NOMO-1 treated with dmso at 0.1 percent for 144 hours (cell line): ENCODE measurements around the gene IMPDH1.
"Not testable (repeated sequence)": the region's sequence is repeated elsewhere in the genome, so short reads cannot be mapped to it uniquely, and the experiment has no call there.

Experiments used
- DNase-seq: peaks from one replicate; lab custom pipeline; 2025; ENCODE audit not compliant: unreplicated experiment; lab: John Stamatoyannopoulos, UW

Gene IMPDH1

DNA sequence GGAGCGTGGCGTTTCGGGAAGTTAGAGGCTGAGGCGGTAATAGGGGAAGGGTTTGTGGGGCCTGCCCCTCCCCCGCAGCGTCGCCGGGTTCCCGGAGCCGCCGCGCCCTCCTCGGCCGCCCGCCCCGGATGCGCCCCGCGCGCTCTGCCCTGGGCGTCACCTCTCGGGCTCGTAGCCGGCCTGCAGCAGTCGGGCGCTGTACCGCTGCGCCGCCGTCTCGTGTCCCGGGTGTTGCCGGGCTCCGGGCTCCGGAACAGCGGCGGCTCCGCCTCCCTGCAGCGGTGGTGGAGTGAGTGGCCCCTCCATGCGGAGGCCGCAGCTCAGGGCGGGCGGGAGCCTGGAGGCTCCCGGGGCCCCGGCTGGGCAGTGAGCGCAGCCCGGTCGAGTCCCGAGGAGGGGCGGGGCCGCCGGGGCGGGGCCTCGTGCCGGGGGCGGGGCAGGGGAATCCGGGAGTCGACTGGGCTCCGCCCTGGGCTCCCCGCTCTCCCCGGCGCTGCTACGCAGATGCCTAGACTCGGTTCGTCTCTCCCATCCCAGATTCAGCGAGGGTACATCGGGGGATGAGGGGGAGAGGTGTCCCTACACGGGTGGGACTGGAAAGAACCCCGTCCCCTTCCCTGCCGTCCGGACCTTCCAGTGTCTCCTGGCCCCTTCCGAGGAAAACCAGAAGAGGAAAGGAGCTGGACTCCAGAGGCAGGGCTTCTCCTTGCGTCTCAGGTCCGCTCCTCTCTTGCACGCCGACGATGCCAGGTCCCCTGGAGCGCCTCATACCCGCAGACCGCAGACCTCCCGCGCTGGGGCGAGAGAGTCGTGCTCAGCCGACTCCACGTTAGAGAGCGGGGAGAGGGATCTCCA lies at the start of gene IMPDH1:
Gene IMPDH1, minus strand, starts transcription at position 387 of the 855 bp plus-strand sequence. Its CDS starts 81 bp downstream, at position 306.
- DNase-seq = peak; percentile 57

DNA sequence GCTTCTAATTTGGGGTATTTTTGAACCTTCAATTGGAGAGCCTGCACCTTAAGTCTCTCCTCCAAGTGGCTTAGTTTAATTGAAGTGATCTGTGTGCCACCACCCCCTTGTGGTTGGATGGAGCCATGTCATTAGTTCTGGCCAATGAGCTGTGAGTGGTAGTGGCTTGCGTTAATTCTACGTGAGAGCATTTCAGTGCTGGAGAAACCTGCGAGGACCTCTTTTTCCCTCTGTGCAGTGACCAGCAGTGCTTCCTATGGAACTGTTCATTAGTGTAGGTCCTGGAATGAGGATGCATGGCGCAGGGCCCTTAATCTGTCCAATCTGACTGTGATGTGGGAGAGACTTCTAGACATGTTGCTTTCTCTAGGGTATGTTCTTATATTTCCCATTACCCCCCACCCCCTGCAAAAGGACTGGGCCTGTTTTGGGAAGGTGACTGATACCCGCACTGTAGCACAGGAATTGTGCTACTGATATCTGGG lies 49.7 kb upstream of the IMPDH1 start:
- peak; percentile 11 for DNase-seq

DNA sequence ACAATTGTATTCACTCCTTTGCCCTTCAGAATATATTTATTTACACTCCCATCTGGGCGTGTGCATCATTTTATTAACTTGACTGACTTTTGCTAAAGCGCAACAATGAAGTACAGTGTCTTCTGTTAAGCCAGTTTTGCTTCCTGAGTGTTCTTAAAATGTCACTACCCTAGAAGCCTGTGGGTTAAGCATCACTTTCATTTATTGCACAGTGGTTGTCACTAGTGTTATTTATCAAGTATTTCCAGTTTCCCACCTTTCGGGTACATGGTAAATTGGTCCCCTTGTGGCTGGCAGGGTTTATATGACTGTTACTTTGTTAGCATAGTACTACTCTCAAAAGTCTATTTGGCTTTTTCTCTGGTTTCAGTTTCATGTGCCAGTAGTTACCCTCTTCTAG lies 49.2 kb upstream of the IMPDH1 start:
- no peak for DNase-seq

DNA sequence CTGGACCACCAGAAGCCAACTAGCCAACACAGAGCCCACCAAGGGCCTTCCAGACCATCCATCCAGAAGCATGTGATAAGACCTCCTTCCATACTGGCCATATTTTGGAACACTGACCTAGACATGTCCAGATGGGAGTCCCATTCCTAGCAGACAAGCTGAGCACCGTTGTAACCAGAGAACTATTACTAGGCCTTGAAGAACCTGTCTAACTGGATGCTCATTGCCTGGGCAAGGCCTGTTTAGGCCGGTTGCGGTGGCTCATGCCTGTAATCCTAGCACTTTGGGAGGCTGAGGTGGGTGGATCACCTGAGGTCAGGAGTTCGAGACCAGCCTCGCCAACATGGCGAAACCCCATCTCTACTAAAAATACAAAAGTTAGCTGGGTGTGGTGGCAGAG lies 47.6 kb upstream of the IMPDH1 start:
- DNase-seq = not testable (repeated sequence)

DNA sequence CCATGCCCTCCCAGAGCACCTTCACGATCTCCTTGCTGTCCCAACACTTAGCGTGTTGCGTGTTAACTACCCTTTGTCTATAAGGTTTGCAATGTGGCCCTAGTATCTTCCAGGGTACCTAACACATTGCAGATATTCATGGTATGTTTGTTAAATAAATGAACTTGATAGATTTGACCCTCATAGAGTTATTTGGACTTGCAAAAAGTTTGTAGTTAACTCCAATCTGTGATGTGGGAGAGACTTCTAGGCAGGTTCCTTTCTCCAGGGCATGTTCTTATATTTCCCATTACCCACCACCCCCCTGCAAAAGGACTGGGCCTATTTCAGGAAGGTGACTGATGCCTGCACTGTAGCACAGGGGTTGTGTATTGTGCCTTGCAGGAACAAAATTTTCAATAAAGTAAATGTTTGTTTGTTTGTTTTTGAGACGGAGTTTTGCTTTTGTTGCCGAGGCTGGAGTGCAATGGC lies 46.5 kb upstream of the IMPDH1 start:
- no peak for DNase-seq

DNA sequence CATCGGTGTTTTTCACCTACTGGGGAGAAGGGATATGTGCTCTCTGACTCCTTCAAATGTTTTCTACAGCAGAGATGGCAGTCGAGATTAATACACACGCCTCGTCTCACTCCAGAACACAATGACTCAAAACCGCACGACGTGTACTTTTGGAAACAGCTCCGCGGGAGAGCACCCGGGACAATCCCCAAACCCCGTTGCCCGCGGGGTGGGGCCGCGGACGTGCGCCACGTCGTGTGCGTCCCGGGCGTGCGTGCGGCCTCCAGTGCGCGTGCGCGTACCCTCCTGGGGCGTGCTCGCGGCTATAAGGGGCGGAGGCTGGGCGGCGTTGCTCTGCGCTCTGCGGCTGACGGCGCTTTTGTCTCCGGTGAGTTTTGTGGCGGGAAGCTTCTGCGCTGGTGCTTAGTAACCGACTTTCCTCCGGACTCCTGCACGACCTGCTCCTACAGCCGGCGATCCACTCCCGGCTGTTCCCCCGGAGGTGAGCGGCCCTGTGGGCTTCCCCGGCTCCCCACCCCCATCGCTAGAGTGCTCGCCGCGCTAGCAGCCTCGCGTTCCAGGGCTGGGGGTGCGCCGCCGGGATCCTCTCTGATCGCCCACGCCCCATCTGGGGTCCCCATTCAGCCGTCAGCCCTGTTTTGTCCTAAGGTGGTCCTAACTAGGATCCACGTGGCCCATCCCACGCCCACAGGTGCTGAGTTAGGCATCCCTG lies 45.9 kb upstream of the IMPDH1 start, which contains the start of gene HILPDA:
Gene HILPDA, plus strand, starts transcription at position 336 of the 712 bp plus-strand sequence. CDS start 1,391 bp downstream, outside the sequence.
- peak; percentile 71 for DNase-seq

DNA sequence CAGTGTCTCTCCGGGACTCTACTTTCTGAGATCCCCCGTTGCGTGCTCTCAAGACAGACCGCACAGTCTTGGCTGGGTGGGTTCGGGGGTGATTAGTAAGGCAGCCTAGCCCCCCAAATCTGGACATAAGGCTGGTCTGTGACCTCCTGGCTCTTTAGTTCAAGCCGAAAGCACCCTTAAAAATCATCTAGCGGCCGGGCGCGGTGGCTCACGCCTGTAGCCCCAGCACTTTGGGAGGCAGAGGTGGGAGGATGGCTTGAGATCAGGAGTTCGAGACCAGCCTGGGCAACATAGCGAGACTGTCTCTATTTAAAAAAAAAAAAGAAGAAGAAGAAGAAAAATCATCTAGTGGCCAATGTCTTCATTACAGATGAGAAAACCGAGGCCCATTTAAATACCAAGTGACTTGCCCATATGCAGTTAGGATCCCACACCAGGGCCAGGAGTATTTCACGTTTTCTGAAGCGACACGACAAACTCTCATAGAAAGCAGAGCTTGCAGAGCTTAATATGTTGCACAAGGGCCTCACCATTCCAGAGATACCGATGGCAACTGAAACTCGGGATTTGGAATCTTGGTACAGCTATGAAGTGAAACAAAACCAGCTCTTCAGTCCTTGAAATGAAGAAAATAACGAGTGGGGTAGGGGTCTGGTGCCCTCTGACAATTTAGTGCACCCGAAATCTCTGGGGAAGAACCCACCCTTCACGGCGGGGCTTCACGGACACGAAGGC lies 45.2 kb upstream of the IMPDH1 start:
- no peak for DNase-seq

DNA sequence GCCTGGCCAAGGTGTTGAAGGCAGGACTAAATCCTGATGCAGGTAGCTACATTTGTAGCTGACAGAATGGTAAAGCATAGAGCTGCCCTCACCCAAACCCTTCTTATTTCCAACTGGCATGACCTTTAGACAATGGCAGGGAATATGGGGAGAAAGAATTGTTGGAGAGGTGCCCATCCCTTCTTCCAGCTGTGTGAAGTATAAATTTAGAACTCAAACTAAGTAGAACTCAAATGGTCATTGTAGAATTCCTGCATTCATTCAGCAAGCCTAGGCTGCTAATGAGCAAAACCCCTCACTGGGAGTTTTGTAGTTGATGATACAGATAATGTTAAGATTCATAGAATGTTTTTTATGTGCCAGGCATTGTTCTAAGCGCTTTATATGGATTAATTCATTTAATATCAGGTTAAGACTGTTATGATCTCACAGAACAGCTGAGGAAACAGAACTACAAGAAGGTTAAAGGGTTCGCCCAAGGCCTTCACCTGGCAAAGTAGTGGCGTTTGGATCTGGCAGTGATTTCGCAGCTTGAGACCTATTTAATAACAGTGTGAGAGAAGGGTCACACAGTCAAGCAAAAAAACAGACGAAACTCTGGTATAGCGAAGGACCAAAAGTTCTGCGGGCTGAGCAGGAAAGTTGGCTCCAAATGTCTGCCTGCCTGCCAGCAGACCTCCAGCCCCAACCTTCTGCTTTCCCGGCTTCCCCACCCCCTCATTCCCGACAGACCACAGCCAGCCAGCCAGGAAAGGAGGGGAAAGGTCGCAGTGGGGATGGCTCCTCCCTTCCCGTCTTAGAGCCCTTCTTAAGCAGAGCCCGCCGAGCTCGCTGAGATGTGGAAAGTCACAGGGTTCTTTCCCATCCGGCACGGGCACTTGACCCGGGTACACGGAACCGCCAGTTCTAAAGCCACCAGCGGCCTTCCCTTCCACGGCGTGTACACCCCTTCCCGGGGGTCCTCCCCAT lies 44.3 kb upstream of the IMPDH1 start:
- DNase-seq = no peak

DNA sequence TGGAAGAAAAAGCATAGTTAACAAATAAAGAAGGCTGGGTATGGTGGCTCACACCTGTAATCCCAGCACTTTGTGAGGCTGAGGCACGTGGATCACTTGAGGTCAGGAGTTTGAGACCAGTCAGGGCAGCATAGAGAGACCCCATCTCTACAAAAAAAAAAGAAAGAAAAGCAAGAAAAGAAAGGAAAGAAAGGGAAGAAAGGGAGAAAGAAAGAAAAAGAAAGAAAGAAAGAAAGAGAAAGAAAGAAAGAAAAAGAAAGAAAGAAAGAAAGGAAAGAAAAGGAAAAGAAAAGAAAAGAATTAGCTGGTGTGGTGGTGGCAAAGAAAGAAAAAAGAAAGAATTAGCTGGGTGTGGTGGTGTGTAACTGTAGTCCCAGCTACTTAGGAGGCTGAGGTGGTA lies 42.8 kb upstream of the IMPDH1 start:
- no peak for DNase-seq

DNA sequence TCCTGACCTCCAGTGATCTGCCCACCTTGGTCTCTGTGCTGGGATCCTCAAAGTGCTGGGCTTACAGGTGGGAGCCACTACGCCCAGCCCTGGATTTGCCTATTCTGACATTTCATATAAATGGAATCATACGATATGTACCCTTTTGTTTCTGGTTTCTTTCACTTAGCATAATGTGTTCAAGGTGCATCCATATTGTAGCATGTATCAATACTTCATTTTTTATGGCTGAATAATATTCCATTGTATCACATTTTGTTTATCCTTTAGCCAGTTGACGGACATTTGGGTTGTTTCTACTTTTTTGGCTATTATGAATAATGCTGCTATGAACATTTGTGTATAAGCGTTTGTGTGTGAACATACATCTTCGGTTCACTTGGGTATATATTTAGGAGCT lies 41.1 kb upstream of the IMPDH1 start:
- DNase-seq = no peak

DNA sequence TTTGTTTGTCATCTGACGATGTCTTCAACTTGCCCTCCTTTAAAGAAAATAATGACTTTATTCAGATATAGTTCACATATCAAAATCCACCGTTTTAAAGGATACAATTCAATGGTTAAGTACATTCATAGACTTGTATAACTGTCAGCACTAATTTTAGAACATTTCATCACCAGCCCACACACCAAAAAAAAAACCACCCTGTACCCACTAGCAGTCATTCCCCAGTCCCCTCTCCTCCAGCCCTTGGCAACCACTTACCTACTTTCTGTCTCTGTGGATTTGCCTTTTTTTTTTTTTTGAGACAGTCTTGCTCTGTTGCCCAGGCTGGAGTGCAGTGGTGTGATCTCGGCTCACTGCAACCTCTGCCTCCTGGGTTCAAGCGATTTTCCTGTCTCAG lies 40.6 kb upstream of the IMPDH1 start:
- DNase-seq = peak; percentile 33

DNA sequence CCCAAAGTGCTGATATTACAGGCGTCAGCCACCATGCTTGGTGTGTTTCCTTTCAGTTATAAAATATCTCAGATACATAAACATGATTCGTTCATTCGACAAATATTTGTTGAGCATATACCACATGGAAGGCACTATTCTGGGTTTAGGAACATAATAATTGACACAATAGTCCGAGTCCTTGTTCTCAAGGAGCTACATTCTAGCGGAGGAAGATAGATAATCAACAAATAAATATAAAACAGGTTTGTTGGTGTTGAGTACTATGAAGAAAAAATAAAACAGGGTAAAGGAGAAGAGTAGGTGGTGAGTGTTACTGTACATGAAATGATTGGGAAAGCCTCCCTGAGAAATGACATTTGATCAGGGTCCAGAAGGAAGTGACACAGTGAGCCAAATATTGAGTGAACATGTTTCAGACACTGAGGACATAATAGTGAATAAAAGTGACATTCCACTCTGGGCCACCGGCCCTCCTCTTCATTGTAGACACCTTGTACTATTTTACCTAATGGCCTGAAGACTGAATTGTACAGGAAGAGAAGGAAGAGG lies 39.0 kb upstream of the IMPDH1 start:
- DNase-seq = no peak

DNA sequence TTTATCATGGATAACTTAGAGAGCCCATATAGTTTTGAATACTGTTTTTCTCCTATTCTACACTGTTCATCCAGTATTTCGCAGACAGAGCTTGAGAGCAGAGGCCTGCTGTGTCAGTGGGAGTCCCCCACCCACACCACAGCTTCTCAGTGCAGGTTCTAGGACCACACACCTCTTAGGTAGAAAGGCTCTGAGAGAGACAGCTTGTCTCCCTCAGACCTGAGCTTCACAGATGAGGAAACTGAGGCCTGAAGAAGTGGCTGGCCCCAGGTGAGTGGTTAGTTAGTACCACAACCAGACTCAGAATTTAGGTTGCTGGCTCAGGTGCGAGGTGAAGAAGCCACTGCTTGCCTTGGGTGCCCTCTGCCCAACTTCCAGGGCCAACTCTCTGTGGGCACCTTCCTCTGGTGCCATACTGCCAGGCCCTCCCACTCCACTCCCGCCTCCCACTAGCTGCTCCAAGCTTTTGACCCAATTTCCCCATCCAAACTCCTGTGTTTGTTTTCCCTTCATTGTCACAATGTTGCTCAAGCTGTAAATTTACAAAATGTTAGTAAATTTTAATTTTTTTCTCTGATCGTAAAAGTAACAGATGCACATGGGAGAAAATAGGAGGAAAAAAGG lies 38.3 kb upstream of the IMPDH1 start:
- DNase-seq = no peak

DNA sequence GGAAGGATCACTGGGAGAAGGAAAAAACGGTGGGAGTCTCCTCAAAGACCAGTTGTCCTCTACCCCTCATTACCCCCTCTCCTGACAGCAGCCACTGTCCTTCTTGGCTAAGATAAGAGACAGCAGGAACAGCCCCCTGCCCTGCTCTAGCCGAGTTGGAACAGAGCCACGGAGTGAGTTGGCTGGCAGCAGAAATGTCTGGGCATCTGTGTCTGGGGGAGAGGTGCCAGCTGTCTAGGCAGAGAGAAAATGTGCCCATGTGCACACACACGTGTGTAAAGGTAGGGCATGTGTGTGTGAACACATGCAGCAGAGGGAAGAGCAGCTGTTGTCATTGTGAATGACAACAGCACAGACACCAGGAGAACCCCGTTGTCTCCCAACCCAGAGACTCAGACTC lies 36.5 kb upstream of the IMPDH1 start:
- DNase-seq = no peak

DNA sequence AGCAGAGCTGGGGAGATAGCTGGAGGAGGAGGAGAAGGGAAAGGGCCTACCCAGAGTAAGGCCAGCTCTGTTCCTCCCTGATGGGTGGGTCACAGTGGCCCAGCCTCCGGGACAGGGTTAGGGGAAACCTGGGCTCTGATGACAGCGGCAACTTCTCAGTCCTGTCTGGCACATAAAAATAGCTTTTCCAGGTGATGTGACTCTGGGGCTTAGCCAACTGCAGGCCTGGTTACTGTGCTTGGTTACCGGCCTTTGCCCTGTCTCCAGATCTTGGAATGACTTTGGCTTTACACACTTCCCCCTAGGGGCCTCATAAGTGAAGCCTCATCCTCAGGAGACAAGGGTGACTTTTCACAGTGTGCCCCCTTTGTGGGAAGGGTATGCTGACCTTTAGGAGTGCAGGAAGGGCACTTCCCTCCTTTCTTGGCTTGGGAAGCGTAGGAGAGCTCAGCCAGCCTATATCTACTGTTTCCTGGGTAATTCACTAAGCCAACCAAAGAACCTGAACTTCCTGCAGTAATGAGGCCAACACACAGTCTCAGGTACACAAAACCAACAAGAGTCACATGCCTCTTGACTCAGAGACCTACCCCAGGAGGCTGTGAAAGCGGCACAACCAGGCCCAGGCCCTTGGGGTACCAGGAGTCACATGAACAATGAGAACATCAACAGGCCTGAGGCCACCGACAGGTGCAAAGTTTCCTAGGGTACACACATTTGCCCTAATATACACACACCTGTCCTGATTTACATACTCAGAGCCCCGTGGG lies 34.2 kb upstream of the IMPDH1 start:
- DNase-seq = no peak

DNA sequence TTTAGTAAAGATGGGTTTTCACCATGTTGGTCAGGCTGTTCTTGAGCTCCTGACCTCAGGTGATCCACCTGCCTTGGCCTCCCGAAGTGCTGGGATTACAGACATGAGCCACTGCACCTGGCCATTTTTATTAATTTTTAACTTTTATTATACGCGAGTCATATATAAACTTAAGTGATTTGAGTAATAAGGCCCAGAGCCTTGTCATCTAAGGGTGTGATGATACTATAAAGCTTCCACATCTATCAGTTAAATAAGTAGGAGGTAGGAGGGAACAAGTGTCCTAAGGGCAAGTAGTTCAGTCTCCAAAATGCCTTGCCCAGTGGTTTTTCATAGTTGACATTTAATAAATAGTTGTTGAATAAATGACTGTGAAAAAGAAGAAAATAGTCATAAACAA lies 32.6 kb upstream of the IMPDH1 start:
- DNase-seq = no peak

DNA sequence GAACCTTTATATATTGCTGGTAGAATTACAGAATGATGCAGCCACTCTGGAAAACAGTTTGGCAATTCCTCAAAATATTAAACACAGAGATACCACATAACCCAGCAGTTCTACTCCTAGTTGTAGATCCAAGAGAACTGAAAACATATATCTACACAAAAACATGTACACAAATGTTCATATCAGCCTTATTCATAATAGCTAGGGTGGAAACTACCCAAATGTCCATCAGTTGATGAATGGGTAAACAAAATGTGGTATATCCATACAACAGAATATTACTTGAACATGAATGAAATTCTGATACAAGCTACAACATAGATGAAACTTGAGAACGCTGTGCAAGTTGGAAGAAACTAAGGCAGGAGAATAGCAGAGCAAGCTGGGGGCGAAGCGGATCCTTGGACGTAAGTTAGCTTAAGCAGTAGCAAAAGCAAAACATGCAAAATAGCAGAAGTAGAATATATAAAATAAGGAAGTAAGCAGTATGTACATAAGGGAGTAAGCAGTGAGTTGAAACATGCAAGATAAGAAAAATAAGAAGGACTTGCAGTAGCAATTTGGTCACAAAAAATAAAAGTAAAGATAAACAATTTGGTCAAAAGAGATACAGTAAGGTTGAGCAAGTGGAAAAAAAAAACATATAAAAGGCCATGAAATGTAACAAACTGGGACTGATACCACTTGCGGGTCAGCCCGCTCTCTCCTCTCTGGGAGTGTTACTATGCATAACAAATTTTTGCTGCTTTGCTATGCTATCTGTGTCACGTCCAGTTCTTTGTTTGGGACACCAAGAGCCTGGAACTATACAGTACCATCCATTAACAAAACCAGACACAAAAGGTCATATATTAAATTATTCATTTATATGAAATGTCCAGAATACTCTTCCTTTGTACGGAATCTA lies 27.9 kb upstream of the IMPDH1 start:
- DNase-seq = peak; percentile 35

DNA sequence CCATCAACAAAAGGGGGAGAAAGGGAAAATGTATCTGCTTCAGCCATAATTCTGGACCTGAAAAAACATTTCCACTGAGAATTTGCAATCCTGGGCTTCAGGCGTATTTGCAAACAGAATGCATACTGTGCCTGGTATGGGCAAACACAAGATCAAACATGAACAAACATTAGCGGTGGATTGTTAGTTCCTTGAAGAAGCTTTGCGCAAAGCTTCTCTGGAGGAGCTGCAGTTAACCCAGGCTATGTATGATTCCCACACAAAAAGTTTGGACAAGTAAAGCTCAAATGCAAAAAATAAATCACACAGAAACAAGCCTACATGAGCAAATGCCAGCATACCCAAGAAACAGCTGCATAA lies 25.5 kb upstream of the IMPDH1 start:
- DNase-seq = no peak
